Cortex of kidney (tissue), 1 donor: ENCODE results near the gene C1GALT1C1L.
A peak's percentile ranks its signal among the peaks of the same experiment; 100 is the strongest.
"Not testable (repeated sequence)": the region's sequence is repeated elsewhere in the genome, so short reads cannot be mapped to it uniquely, and the experiment has no call there.

Experiments used
- DNase-seq: peaks from one replicate; lab custom pipeline; 2025; lab: John Stamatoyannopoulos, UW

The C1GALT1C1L gene

GRCh38 chr2:43653506-43653905 is 22.7 kb downstream of the C1GALT1C1L start:
- DNase-seq, result no peak

DNA sequence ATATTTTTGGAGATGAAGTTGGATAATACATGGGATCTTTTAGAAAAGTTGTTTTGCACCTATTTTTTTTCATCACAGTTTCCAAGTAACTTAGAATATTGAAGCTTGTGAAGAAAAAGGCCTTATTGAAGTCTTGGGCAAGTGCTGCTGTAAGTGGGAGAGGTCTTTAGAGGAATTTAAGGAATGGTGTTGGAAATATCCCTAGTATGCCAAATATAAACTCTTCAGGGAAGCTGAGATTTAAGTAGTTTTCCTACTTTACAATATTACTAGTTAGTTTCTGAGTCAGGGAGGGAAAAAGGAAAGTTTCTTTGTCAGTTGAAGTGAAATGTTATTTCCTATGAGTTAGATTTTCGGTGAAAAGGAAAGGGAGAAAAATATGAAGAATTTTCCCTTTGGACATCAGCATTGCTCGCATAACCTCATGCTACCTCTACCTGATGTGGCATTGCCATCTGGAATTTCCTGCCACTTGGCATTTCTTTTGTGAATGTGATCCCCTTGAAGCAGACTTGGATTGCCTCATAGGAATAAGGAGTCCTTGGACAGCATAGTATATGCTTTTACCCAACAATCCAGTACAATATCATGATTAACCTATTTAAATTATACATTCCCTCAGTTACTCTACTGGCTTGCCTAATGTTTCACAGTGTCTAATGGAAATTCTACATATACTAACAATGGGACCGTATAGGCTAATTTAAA is 27.1 kb downstream of the C1GALT1C1L start:
- no peak for DNase-seq

DNA sequence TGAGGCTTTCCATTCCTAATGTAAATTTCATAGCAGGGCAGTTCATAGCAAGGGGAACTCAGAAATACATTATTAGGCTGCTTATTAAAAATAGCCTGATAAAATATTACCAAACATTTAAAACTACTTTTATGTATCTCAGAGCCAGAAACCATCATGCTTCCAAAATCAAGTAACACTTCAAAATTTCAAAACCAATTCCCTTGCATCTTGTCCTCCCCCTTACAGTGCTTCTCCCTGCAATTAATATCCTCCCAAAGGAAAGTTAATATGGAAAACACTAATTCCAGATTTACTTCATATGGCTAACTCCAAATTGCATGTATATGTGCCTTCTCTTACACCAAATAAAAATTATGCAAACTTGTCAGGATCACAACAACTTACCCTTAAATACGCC is 32.5 kb downstream of the C1GALT1C1L start:
- no peak for DNase-seq

- DNase-seq, result no peak
Measured at GRCh38 chr2:43642363-43642762, 33.9 kb downstream of the C1GALT1C1L start.

GRCh38 chr2:43637030-43637803 is 39.0 kb downstream of the C1GALT1C1L start, which contains the start of gene PLEKHH2:
PLEKHH2 (plus strand) TSS chr2:43637260; CDS start chr2:43644674, 7,414 bp downstream.
- peak; percentile 66 for DNase-seq

DNA sequence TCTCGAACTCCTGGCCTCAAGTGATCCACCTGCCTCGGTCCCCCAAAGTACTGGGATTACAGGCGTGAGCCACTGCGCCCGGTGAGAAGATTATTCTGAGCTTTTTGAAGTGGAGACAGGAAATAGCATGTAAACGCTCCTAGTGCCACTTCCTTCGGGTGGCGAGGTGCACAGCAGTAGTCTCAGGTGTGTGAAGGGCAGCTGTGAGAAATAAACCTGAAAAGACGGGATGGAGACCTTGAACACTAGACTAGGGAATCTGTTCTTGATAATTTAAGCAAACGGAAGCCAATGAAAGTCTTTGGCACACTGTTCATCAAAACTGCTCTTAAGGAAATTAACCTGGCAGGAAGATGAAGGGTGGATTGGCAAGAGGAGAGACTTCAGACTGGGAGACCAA is 39.6 kb downstream of the C1GALT1C1L start:
- DNase-seq, result no peak

DNA sequence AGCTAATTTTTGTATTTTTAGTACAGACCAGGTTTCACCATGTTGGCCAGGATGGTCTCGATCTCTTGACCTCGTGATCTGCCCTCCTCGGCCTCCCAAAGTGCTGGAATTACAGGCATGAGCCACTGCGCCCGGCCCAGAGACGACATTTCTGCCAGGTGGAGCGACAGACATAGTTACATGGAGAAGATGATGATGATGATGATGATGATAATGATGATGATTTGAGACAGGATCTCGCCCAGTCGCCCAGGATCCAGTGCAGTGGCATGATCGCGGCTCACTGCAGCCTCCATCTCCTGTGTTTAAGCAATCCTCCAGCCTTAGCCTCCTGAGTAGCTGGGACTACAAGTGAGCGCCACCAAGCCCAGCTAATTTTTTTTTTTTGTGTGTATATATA is 40.1 kb downstream of the C1GALT1C1L start:
- not testable (repeated sequence) for DNase-seq

DNA sequence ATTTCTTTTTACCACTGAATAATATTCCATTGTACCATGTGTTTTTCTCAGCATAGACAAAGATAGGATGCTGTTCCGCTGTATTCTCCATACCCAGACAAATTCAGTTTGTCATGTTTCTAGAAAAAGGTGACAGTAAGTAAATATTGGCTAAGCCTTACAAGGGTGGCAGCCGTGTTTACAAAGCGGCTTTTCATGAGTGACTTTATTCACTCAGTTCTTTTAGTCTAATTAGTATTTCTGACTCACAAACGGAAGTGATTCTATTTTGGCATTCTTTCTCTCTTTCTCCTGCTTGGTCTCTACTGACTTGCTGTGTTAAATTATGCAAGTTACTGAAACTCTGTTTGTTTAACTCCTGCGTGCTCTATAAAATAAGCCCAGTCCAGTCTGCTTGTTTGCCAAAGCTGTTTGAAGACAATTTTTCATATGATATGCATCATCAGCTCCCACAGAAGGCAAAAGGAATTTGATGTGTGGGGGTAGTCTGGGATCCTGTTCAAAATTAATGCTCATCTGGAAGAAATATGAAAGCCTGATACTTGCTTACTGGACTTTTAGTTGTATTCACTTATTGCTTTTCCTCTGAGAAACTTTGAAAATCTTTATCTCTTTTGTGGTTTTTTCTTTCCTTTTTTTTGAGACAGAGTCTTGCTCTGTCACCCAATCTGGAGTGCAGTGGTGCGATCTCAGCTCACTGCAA is 41.5 kb downstream of the C1GALT1C1L start:
- DNase-seq, result no peak

DNA sequence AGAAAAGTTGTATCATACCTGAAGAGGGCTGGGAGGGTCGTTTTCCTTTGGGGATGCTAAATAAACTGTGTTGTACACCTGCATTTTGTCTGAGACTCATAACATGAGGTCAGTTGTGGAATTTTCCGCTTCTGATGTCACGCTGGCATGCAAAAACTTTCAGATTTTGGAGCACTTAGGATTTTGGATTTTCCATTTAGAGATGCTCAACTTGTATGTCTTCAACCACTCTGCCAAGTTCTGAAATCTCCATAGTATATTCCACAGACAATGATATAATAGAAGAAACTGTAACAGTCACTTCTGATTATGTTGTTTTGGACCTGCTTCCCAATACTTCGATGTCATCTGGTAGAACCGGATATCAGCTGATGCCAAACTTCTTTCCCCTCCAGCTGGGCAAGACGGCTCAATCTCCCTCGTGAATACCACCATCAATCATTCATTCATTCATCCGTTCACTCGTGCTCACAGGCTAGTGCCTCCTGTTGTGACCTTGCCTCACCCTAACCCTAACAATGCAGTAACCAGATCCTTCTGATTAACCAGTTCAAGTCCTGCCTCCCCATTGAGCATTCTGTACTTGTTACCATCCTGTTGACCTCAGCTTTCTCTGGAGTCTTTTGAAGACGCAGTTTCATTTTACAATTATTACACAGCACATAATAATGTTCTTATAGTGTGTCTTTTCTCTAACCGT is 44.5 kb downstream of the C1GALT1C1L start:
- DNase-seq, result no peak
